Osteocyte (in vitro differentiated cells): ENCODE measurements around the gene UFSP2. TPM values are rescaled to one million over a fixed set of nuclear protein-coding genes. Genes with fewer than 3 reads are reported as not detected.

Experiments used
- DNase-seq: peaks from one replicate; pipeline ENCODE4 v3.0.0; 2021; ENCODE audit warnings: mixed read lengths; ENCODE audit not compliant: unreplicated experiment; ENCODE audit errors: extremely low spot score
- H3K27ac Mint-ChIP-seq: one replicate; pipeline ENCODE4 v1.8.0; 2021; ENCODE audit warnings: mild to moderate bottlenecking, mixed read lengths; ENCODE audit not compliant: unreplicated experiment
- H3K27me3 Mint-ChIP-seq: one replicate; pipeline ENCODE4 v1.8.0; 2021; ENCODE audit warnings: mixed read lengths; ENCODE audit not compliant: unreplicated experiment
- H3K36me3 Mint-ChIP-seq: one replicate; pipeline ENCODE4 v1.8.0; 2021; ENCODE audit warnings: mixed read lengths; ENCODE audit not compliant: unreplicated experiment
- H3K4me1 Mint-ChIP-seq: one replicate; pipeline ENCODE4 v1.8.0; 2021; ENCODE audit warnings: mixed read lengths; ENCODE audit not compliant: unreplicated experiment
- H3K4me3 Mint-ChIP-seq: one replicate; pipeline ENCODE4 v1.8.0; 2021; ENCODE audit warnings: mild to moderate bottlenecking, moderate library complexity, mixed read lengths; ENCODE audit not compliant: unreplicated experiment
- H3K9me3 Mint-ChIP-seq: one replicate; pipeline ENCODE4 v1.8.0; 2021; ENCODE audit warnings: mixed read lengths; ENCODE audit not compliant: unreplicated experiment
- CTCF ChIP-seq: fragments of 200-600 bp; sonication (generic); IDR thresholded peaks from 2 replicates; pipeline ENCODE4 v1.5.0; 2021; ENCODE audit warnings: antibody characterized with exemption, mild to moderate bottlenecking, moderate library complexity
- total RNA-seq: library from RNA; stranded (reverse); gene quantifications from 2 replicates; pipeline ENCODE4 v1.2.1, GENCODE V29; 2021

Gene UFSP2
- total RNA-seq, 1 donor from 2014 or later, result 28.6 TPM

- Mint-ChIP-seq H3K9me3 (no peaks in the 10 kb centered on the region), H3K4me3 (no peak overlapping the region), H3K4me1 (peaks cover 22% of the 10 kb centered on the region), H3K27me3 (peaks cover 8% of the 10 kb centered on the region), H3K36me3 (no peaks in the 10 kb centered on the region), H3K27ac (no peak overlapping the region)
- no peak for DNase-seq
- no peak for TF ChIP-seq CTCF
Measured at GRCh38 chr4:185465707-185466106, 39.9 kb upstream of the UFSP2 start.

GRCh38 chr4:185464887-185465286 is 39.1 kb upstream of the UFSP2 start:
- no peak for DNase-seq
- no peak overlapping the region for H3K27ac Mint-ChIP-seq
- H3K9me3 Mint-ChIP-seq, result no peaks in the 10 kb centered on the region
- no peak overlapping the region for H3K4me3 Mint-ChIP-seq
- peaks cover 12% of the 10 kb centered on the region for H3K27me3 Mint-ChIP-seq
- no peak for TF ChIP-seq CTCF
- peaks cover 19% of the 10 kb centered on the region for H3K4me1 Mint-ChIP-seq
- H3K36me3 Mint-ChIP-seq, result no peaks in the 10 kb centered on the region

GRCh38 chr4:185464183-185464582 is 38.4 kb upstream of the UFSP2 start:
- H3K4me1 Mint-ChIP-seq, result peaks cover 19% of the 10 kb centered on the region
- H3K9me3 Mint-ChIP-seq, result no peaks in the 10 kb centered on the region
- H3K27me3 Mint-ChIP-seq, result peaks cover 6% of the 10 kb centered on the region
- no peak overlapping the region for H3K27ac Mint-ChIP-seq
- no peak for TF ChIP-seq CTCF
- no peaks in the 10 kb centered on the region for H3K36me3 Mint-ChIP-seq
- H3K4me3 Mint-ChIP-seq, result no peak overlapping the region
- no peak for DNase-seq

- Mint-ChIP-seq H3K27me3 (peaks cover 8% of the 10 kb centered on the region), H3K27ac (no peak overlapping the region), H3K9me3 (no peaks in the 10 kb centered on the region), H3K4me3 (no peak overlapping the region), H3K4me1 (peaks cover 19% of the 10 kb centered on the region), H3K36me3 (no peaks in the 10 kb centered on the region)
- no peak for TF ChIP-seq CTCF
- no peak for DNase-seq
Measured at GRCh38 chr4:185463541-185463940, 37.8 kb upstream of the UFSP2 start.

GRCh38 chr4:185461565-185461964 is 35.8 kb upstream of the UFSP2 start:
- Mint-ChIP-seq H3K36me3 (no peaks in the 10 kb centered on the region), H3K27ac (no peak overlapping the region), H3K4me1 (peaks cover 5% of the 10 kb centered on the region), H3K9me3 (no peaks in the 10 kb centered on the region), H3K4me3 (no peak overlapping the region), H3K27me3 (peaks cover 10% of the 10 kb centered on the region)
- no peak for TF ChIP-seq CTCF
- DNase-seq, result no peak
